Left hindlimb (tissue), 1 donor: Measurements from ENCODE around the gene MXRA7.
"Not testable (repeated sequence)": the region's sequence is repeated elsewhere in the genome, so short reads cannot be mapped to it uniquely, and the experiment has no call there.

Source experiments
- DNase-seq: peaks from one replicate; pipeline ENCODE4 v3.0.0-alpha.2; 2018

The MXRA7 gene

GRCh38 chr17:76641501-76641900 lies 69.3 kb downstream of the MXRA7 start:
- no peak for DNase-seq

- no peak for DNase-seq
Measured at GRCh38 chr17:76640550-76641380, 70.0 kb downstream of the MXRA7 start.

GRCh38 chr17:76638263-76638662 lies 72.5 kb downstream of the MXRA7 start:
- DNase-seq = no peak

GRCh38 chr17:76636486-76637206 lies 74.1 kb downstream of the MXRA7 start:
- not testable (repeated sequence) for DNase-seq

GRCh38 chr17:76635659-76636360 lies 75.0 kb downstream of the MXRA7 start:
- DNase-seq = no peak

GRCh38 chr17:76635039-76635438 lies 75.7 kb downstream of the MXRA7 start:
- DNase-seq = no peak

GRCh38 chr17:76633628-76634328 lies 77.0 kb downstream of the MXRA7 start:
- DNase-seq = no peak

- DNase-seq = no peak
Measured at GRCh38 chr17:76631821-76632565, 78.8 kb downstream of the MXRA7 start.

- no peak for DNase-seq
Measured at GRCh38 chr17:76630151-76630550, 80.6 kb downstream of the MXRA7 start.
